H1 (cell line): ENCODE data around the gene ANKEF1. TPM values are rescaled to one million over a fixed set of nuclear protein-coding genes. Genes with fewer than 3 reads are reported as not detected.

ENCODE experiments used
- CTCF ChIA-PET: fragments of 300-600 bp; sonication (Branson Sonifier 250); formaldehyde crosslinking; loops from one replicate; lab custom pipeline; 2021; ENCODE audit not compliant: partially characterized antibody; lab: Charles Lee
- POLR2A ChIA-PET: fragments of 300-600 bp; sonication (Branson Sonifier 250); formaldehyde crosslinking; loops from one replicate; lab custom pipeline; 2021; ENCODE audit warnings: inconsistent platforms; ENCODE audit not compliant: partially characterized antibody; lab: Charles Lee
- DNase-seq, 2 experiments: peaks; one replicate each; pipeline versions ENCODE4 v3.0.0 to v3.0.0-alpha.2; 2010 to 2022; ENCODE audit warnings: low spot score in 2 of 2, low read depth in 1 of 2, mixed read lengths in 1 of 2
- FAIRE-seq: peaks from 2 replicates; lab custom pipeline; 2011; peaks lifted over from hg19 to GRCh38; lab: Jason Lieb, UNC
- H2AFZ ChIP-seq: 2 replicates; pipeline ENCODE4 v1.8.1; 2012; ENCODE audit warnings: low read length, inconsistent platforms
- H2AK5ac ChIP-seq: 2 replicates; pipeline ENCODE4 v1.6.1; 2013; ENCODE audit warnings: low read depth, low read length
- H2BK120ac ChIP-seq: replicated peaks from 2 replicates; pipeline ENCODE3; 2013; ENCODE audit warnings: low read depth, low read length, inconsistent platforms
- H2BK12ac ChIP-seq: 2 replicates; pipeline ENCODE4 v1.6.1; 2013; ENCODE audit warnings: low read depth, low read length
- H2BK15ac ChIP-seq: 2 replicates; pipeline ENCODE4 v1.6.1; 2013; ENCODE audit warnings: low read length
- H2BK20ac ChIP-seq: 2 replicates; pipeline ENCODE4 v1.6.1; 2013; ENCODE audit warnings: low read length
- H2BK5ac ChIP-seq: 2 replicates; pipeline ENCODE4 v1.6.1; 2013; ENCODE audit warnings: low read depth, low read length
- H3K14ac ChIP-seq: 2 replicates; pipeline ENCODE4 v1.6.1; 2013; ENCODE audit warnings: inconsistent platforms; ENCODE audit not compliant: insufficient read length
- H3K18ac ChIP-seq: 2 replicates; pipeline ENCODE4 v1.6.1; 2013; ENCODE audit warnings: low read length; ENCODE audit errors: extremely low read depth
- H3K23ac ChIP-seq: 2 replicates; pipeline ENCODE4 v1.6.1; 2013; ENCODE audit warnings: inconsistent platforms; ENCODE audit not compliant: insufficient read length
- H3K23me2 ChIP-seq: 2 replicates; pipeline ENCODE4 v1.6.1; 2013; ENCODE audit warnings: low read depth, low read length
- H3K27ac ChIP-seq: 2 replicates; pipeline ENCODE4 v1.6.1; 2011; ENCODE audit warnings: low read depth, low read length, inconsistent platforms
- H3K27me3 ChIP-seq, 4 experiments: replicated peaks in 1 of 4; 1 replicate in 1 of 4; 2 replicates in 3 of 4; pipeline versions ENCODE4 v1.6.1 to v1.8.1; 2011 to 2013; ENCODE audit warnings: low read length in 3 of 4, mild to moderate bottlenecking in 3 of 4, inconsistent platforms in 2 of 4, mixed read lengths in 2 of 4, moderate library complexity in 1 of 4; ENCODE audit not compliant: control insufficient read depth in 3 of 4, insufficient read depth in 3 of 4; ENCODE audit errors: extremely low read depth in 1 of 4
- H3K36me3 ChIP-seq, 4 experiments: 2 replicates each; pipeline versions ENCODE4 v1.6.1 to v1.8.1; 2011 to 2013; ENCODE audit warnings: mild to moderate bottlenecking in 4 of 4, low read length in 3 of 4, moderate library complexity in 2 of 4, control low read depth in 1 of 4, inconsistent platforms in 1 of 4; ENCODE audit not compliant: insufficient read depth in 4 of 4, control insufficient read depth in 2 of 4
- H3K4ac ChIP-seq: replicated peaks from 2 replicates; pipeline ENCODE3; 2013; ENCODE audit warnings: low read length, low read depth, mixed read lengths, inconsistent platforms; ENCODE audit not compliant: insufficient read length
- H3K4me1 ChIP-seq, 4 experiments: replicated peaks in 1 of 4; 1 replicate in 1 of 4; 2 replicates in 3 of 4; pipeline versions ENCODE4 v1.6.1 to v1.8.1; 2011 to 2013; ENCODE audit warnings: low read length in 3 of 4, inconsistent platforms in 2 of 4, mixed read lengths in 1 of 4; ENCODE audit not compliant: insufficient read depth in 4 of 4, control insufficient read depth in 3 of 4
- H3K4me2 ChIP-seq, 2 experiments: 2 replicates each; pipeline versions ENCODE4 v1.6.1 to v1.8.1; 2011 to 2013; ENCODE audit warnings: low read depth in 2 of 2, low read length in 2 of 2, control low read depth in 1 of 2, inconsistent platforms in 1 of 2, mild to moderate bottlenecking in 1 of 2; ENCODE audit not compliant: insufficient read depth in 1 of 2
- H3K4me3 ChIP-seq, 4 experiments: fragments of 200-600, 300-600 bp in 1 of 4; sonication (generic), shearing (Covaris generic), sonication (Bioruptor Twin) in 1 of 4; 2 replicates each; pipeline versions ENCODE4 v1.5.1 to v1.8.1; 2011 to 2016; ENCODE audit warnings: low read length in 4 of 4, low read depth in 3 of 4, control low read depth in 2 of 4, inconsistent platforms in 2 of 4, mild to moderate bottlenecking in 2 of 4, mixed read lengths in 1 of 4, moderate library complexity in 1 of 4; ENCODE audit not compliant: insufficient read depth in 2 of 4; ENCODE audit errors: extremely low read depth in 1 of 4
- H3K56ac ChIP-seq: replicated peaks from 2 replicates; pipeline ENCODE3; 2013; ENCODE audit warnings: low read depth, mild to moderate bottlenecking, mixed read lengths, low read length, inconsistent platforms; ENCODE audit not compliant: insufficient read length
- H3K79me1 ChIP-seq: 2 replicates; pipeline ENCODE4 v1.6.1; 2013; ENCODE audit warnings: low read depth, low read length, control low read depth
- H3K79me2 ChIP-seq, 2 experiments: 2 replicates each; pipeline versions ENCODE4 v1.6.1 to v1.8.1; 2012 to 2013; ENCODE audit warnings: low read length in 2 of 2, mild to moderate bottlenecking in 2 of 2, inconsistent platforms in 1 of 2; ENCODE audit not compliant: insufficient read depth in 2 of 2, control insufficient read depth in 1 of 2
- H3K9ac ChIP-seq, 4 experiments: replicated peaks in 1 of 4; 1 replicate in 1 of 4; 2 replicates in 3 of 4; pipeline versions ENCODE4 v1.6.1 to v1.8.1; 2011 to 2013; ENCODE audit warnings: low read depth in 3 of 4, low read length in 3 of 4, control low read depth in 2 of 4, mild to moderate bottlenecking in 2 of 4, moderate library complexity in 2 of 4, inconsistent platforms in 1 of 4; ENCODE audit errors: extremely low read depth in 1 of 4
- H3K9me3 ChIP-seq, 2 experiments: 2 replicates each; pipeline versions ENCODE4 v1.6.1 to v1.8.1; 2012 to 2013; ENCODE audit warnings: mild to moderate bottlenecking in 2 of 2, moderate library complexity in 2 of 2, control low read depth in 1 of 2, inconsistent platforms in 1 of 2, low read depth in 1 of 2, low read length in 1 of 2, mixed read lengths in 1 of 2; ENCODE audit not compliant: insufficient read depth in 2 of 2
- H4K20me1 ChIP-seq, 2 experiments: replicated peaks in 1 of 2; 2 replicates each; pipeline versions ENCODE3 to v1.8.1; 2011 to 2013; ENCODE audit warnings: inconsistent platforms in 2 of 2, low read length in 2 of 2, mild to moderate bottlenecking in 1 of 2; ENCODE audit not compliant: insufficient read depth in 2 of 2, control insufficient read depth in 1 of 2
- H4K5ac ChIP-seq: 2 replicates; pipeline ENCODE4 v1.6.1; 2013; ENCODE audit warnings: low read length, low read depth, mixed read lengths, inconsistent platforms; ENCODE audit not compliant: insufficient read length
- H4K8ac ChIP-seq: 2 replicates; pipeline ENCODE4 v1.8.0; 2013; ENCODE audit warnings: mild to moderate bottlenecking, moderate library complexity, low read length, inconsistent platforms; ENCODE audit not compliant: insufficient read depth; ENCODE audit errors: extremely low read depth
- H4K91ac ChIP-seq: replicated peaks from 2 replicates; pipeline ENCODE3; 2013; ENCODE audit warnings: low read length, mixed read lengths, inconsistent platforms; ENCODE audit not compliant: insufficient read length
- CTBP2 ChIP-seq: IDR thresholded peaks from 2 replicates; pipeline ENCODE4 v1.7.0; 2011; ENCODE audit warnings: borderline replicate concordance, mild to moderate bottlenecking, moderate library complexity, mixed read lengths, low read length; ENCODE audit not compliant: insufficient read depth, insufficient read length
- MAFK ChIP-seq: IDR thresholded peaks from 2 replicates; pipeline ENCODE4 v1.6.1; 2012; ENCODE audit warnings: low read depth, mild to moderate bottlenecking, improper control_type of control experiment, low read length
- PHF8 ChIP-seq: fragments of 200-600 bp; sonication (generic); conservative IDR thresholded peaks from 2 replicates; pipeline ENCODE4 v1.7.1; 2012; ENCODE audit warnings: low read depth, mild to moderate bottlenecking, inconsistent platforms, low read length, moderate library complexity
- RNF2 ChIP-seq: fragments of 200-900, 300-1000 bp; sonication (generic); IDR thresholded peaks from 2 replicates; pipeline ENCODE4 v1.7.1; 2016; ENCODE audit warnings: borderline replicate concordance, low read depth, mild to moderate bottlenecking, antibody characterized with exemption, low read length; ENCODE audit not compliant: poor library complexity, severe bottlenecking; ENCODE audit errors: missing control alignments
- RXRA ChIP-seq: IDR thresholded peaks from 2 replicates; pipeline ENCODE4 v1.6.1; 2011; ENCODE audit warnings: low read depth, mild to moderate bottlenecking, low read length, moderate library complexity; ENCODE audit not compliant: insufficient read depth
- SIN3A ChIP-seq, 2 experiments: IDR thresholded peaks in 1 of 2; conservative IDR thresholded peaks in 1 of 2; 2 replicates each; pipeline ENCODE4 v1.6.1; 2011 to 2012; ENCODE audit warnings: low read length in 2 of 2, improper control_type of control experiment in 1 of 2, low read depth in 1 of 2, mild to moderate bottlenecking in 1 of 2
- WGBS, 2 experiments: shearing (Covaris generic) in 1 of 2; methylation state at CpG; one replicate each; pipeline versions ENCODE4 v1.1.6 to v1.1.7; 2013 to 2015; ENCODE audit warnings: low lambda C conversion rate in 2 of 2, mixed read lengths in 2 of 2, inconsistent platforms in 1 of 2, low coverage in 1 of 2, missing lambda C conversion rate in 1 of 2; ENCODE audit not compliant: insufficient replicate concordance in 2 of 2, insufficient coverage in 1 of 2, insufficient read length in 1 of 2; ENCODE audit errors: extremely low coverage in 1 of 2, missing lambda C conversion rate in 1 of 2; 5-methylcytosine and 5-hydroxymethylcytosine counted together
- polyA plus RNA-seq, 7 experiments: library from polyadenylated mRNA; depleted of rRNA in 3 of 7; stranded (reverse) in 5 of 7; unstranded in 2 of 7; fragments of >200 nt in 5 of 7; fragments of 200-250 nt in 2 of 7; gene quantifications; 1 replicate in 5 of 7; 2 replicates in 1 of 7; 4 replicates in 1 of 7; pipeline versions ENCODE4 v1.2.1 to v1.2.3, GENCODE V29; 2011 to 2013; ENCODE audit warnings: missing spikeins in 2 of 7, mixed read lengths in 2 of 7
- total RNA-seq: library from RNA; stranded (reverse); fragmentation: NEBNext Ultra II Directional; extraction: Animal tissue kit (Norgen Biotek cat#: 25700); gene quantifications from 2 replicates; pipeline ENCODE4 v1.2.1, GENCODE V29; 2021

ANKEF1 gene
- total and polyA plus RNA-seq, 2 of the 8 experiments (the other 6 are each of a cell fraction or from before 2014, with no cell fraction given) = 2.8 to 10.0 TPM

DNA sequence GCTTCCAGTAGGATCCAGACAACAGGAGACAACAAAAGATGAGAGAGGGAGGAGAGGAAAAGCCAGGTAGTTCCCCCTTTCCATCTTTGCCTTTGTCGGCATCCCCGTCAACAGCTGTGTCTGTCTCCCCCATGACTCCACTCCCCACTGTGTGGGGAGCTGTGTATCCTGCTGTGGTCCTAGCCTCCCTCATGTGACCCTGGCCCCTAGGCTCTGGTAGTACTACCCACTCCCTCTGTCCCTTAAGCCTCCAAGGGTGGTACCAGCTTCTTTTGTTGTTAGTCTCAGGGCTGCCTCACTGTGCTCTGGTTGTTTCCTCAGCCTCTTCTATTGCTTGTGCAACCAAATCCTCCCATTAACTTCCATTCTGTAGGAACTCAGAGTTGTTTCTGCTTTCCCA, 28.7 kb downstream of the ANKEF1 start:
- Histone ChIP-seq H3K18ac (no peak overlapping the region), H3K4me3 (no peak overlapping the region), H4K5ac (no peak overlapping the region), H2BK12ac (no peak overlapping the region), H2BK20ac (no peak overlapping the region), H3K79me2 (no peaks in the 10 kb centered on the region), H3K9me3 (no peaks in the 10 kb centered on the region), H3K27ac (no peak overlapping the region), H2BK15ac (no peak overlapping the region), H3K23me2 (no peaks in the 10 kb centered on the region), H3K27me3 (no peaks in the 10 kb centered on the region), H4K20me1 (no peaks in the 10 kb centered on the region), H4K8ac (no peak overlapping the region), H2AFZ (peak overlapping the region; percentile 2; the same call in 1 of the 2 replicates), H2BK120ac (no peak overlapping the region), H3K79me1 (no peaks in the 10 kb centered on the region), H3K4me2 (no peak overlapping the region), H3K36me3 (no peaks in the 10 kb centered on the region), H3K23ac (no peak overlapping the region), H3K4me1 (peaks cover 0 to 4% (median 0%) of the 10 kb centered on the region in 4 experiments; a peak in 2 of 7 replicates), H2BK5ac (no peak overlapping the region), H3K4ac (no peak overlapping the region), H3K56ac (no peak overlapping the region), H2AK5ac (no peak overlapping the region), H3K9ac (no peak overlapping the region), H3K14ac (no peak overlapping the region), H4K91ac (no peak overlapping the region)
- TF ChIP-seq MAFK (no peak), SIN3A (conservative IDR thresholded peaks at IDR 0.05 in 1 of 2, IDR thresholded peaks at IDR 0.05 in 1 of 2; ENCODE audit: low read depth in 1 of 2, low read length in 2 of 2) (no peak), CTBP2 (no peak), RXRA (no peak), RNF2 (no peak), PHF8 (no peak)
- DNase-seq = no peak
- CTCF ChIA-PET = interaction anchor here (0.6 to 5.1 kb wide), 2 partner anchors 14 to 178 kb away, joined by 3 to 34 read pairs; no protein-coding TSS in a partner anchor
- FAIRE-seq = no peak
- 83% methylated on average over 2 of the region's 2 CpGs; no CpG with 5 or more reads in 1 of the 2 experiments for WGBS, 2 experiments
- POLR2A ChIA-PET = no interaction called here
